HEK293 (cell line): ENCODE measurements around the gene PRPF6.

ENCODE experiments used
- PATZ1 ChIP-seq: fragments of 450-650 bp; formaldehyde crosslinking; IDR thresholded peaks from 2 replicates; pipeline ENCODE4 v1.5.1; 2016; ENCODE audit warnings: missing biosample characterization, missing genetic modification characterization
- ZNF311 ChIP-seq: fragments of 450-650 bp; formaldehyde crosslinking; IDR thresholded peaks from 2 replicates; pipeline ENCODE4 v1.5.1; 2017; ENCODE audit warnings: missing biosample characterization, missing genetic modification characterization, borderline replicate concordance

DNA sequence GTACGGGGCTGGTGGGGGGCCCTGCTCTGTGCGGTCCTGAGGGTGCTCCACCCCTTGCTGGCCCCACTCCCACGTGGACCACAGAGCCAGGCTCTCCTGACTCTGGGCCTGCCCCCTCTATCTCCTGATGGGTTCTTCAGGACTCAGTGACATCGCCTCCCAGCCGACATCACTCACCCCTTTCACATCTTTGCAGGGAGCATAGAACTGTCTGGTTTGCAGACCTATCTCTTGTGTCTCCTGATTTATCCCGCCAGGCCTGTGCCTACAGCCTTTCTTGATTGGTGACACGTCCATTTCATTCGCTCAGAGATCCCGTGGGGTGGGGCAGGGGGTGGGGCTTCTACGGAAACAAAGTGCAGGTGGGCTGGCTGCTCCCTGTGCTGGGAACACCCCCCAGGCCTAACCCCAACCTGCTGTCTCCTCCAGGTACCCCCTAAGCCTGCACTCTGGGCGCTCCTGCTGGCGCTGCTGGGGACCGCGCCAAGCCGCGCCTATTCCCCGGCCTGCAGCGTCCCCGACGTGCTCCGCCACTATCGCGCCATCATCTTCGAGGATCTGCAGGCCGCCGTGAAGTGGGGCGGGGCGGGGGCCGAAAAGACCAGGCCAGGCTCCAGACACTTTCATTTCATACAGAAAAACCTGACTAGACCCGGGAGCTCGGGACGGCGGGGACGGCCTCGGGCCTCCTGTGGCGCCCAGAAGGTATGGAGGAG lies 56.7 kb downstream of the PRPF6 start:
- TF ChIP-seq PATZ1 (tag by site-specific recombination) (no peak), ZNF311 (no peak)
